NCI-H1048 (cell line): ENCODE measurements around the gene ABCC11.

Source experiments
- DNase-seq: peaks from one replicate; lab custom pipeline; 2025; lab: John Stamatoyannopoulos, UW

ABCC11 gene

GRCh38 chr16:48129926-48130325, 117.4 kb downstream of the ABCC11 start:
- DNase-seq = no peak

DNA sequence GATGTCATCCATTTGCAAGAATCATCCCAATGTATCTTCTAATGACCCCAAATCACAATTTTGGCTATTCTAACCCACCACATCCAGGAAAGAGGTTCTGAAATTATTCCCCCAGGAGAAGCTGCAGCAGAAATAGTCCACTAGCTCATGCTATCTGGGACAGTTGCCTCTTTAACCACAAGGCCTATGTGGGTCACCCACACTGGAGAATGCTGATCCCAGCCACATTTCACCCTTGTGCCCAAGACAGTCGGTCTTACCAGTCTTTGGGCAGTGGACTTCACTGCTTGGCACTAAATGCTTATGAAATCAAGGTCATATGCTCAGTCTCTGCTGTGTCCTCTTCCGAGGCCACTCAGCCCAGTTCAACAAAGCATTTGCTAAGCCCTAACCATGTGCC, 118.6 kb downstream of the ABCC11 start:
- no peak for DNase-seq

DNA sequence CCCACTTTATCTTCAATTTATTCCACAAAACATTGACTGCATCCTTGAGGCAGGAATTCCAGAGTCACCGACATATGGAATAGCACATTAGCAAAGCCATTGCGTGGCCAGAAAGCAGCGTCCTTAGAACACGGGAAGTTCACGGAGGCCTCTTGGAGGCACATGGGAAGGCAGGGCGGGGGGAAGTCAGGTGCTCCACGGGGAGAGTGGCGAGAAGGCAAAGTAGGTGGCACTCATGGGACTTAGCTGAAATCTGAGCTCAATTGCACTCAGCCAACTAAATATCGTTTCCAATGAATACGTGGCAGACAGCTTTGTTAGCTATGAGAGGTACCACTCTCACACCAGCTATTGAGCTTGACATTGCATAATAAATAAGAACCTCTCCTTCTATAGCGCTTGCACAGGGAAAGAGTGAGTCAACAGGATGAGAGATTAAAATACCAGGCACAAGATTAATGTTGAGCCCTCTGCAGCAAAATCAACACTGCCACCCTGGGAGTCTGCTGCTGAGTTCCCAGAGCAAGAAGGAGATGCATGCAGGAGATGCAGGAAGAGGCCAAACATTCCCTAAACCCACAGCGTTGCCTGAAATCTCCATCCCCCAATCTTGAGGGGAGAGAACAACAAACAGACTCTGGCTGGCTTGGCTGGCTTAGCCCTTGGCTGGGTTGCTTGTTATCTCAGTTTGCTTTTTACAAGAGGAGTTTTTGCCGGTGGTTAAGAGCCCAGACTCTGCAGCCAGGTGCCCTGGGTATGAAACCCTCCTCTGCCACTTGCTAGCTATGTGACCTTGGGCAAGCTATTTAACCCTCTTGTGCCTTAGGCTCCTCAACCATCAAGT, 120.3 kb downstream of the ABCC11 start:
- no peak for DNase-seq

DNA sequence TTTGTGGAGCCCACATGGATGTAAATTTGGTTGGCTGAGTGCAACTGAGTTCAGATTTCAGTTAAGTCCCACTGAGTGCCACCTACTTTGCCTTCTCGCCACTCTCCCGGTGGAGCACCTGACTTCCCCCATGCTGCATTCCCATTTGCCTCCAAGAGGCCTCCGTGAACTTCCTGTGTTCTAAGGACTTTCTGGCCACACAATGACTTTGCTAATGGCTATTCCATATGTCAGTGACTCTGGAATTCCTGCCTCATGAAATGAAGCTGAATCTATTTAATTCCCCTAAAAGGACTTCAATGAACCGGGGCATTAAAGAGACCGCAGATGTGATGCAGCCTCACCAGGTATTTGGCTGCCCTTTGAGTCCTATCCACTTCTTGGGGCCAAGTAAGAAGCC, 121.5 kb downstream of the ABCC11 start:
- DNase-seq = no peak

GRCh38 chr16:48124266-48124665, 123.1 kb downstream of the ABCC11 start:
- no peak for DNase-seq

DNA sequence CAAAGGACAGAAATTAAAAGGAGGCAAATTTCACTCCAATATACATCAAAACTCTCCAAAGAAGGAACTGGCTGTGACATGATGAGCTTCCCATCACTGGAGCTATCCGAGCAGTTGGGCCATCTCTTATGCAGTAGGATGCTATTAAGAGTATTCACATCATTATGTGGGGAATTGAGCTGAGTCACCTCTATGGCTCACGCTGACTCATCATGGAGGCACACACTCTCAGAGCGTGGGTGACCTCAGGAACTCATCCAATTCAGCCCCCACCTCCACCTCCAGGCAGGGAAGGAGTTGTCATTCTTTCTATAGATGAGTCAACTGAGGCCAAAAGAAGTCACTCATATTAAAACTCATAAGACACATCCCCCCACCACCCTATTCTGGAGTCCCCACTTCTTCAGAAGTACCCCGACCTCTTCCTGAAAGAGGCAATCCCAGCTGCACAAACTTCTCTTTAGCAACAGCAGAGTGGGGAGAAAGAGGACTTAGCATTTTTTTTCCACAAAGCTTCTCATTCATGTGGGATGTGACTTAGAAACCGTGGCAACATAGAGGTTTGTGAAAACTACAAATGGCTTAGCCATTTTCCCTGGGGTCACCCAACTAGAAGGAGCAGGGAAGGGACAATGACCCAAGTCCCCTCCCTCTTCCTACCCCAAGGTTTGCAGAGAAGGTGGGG, 124.1 kb downstream of the ABCC11 start:
- DNase-seq = no peak

DNA sequence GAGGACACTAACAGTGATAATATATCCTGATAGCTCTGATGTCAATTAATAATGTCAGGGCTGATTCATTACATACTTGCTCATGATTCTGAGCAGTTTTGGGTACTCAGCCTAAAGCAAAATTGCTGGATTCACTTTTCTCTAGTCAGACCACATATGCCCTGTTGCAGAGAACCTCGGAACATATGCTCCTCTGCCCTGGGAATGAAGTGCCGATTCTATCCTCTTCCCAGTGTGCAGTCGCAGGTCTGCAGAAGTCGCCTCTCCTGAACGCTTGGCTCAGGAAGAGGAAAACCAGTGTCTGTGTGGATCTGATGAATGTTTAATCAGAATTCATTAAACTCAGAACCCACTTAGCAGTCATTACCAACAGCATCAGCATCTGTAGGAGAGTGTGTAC, 126.1 kb downstream of the ABCC11 start:
- no peak for DNase-seq

DNA sequence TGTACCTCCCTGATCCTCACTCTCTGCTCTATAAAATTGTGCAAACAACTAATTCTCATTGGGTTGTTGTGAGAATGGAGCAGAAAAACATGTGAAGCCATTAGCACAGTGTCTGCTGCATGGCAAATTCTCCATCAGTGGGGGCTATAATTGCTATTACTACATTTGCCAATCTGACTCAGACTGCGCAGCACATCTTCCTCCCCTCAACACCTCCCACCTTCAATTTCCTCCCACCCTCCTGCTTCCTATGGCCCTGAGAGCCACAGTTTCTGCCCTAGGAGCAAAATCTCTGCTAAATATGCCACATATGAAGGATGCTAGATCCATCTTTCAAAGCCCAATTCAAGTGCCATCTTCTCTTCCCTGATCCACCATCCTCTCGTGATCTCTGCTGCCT, 128.5 kb downstream of the ABCC11 start:
- no peak for DNase-seq

GRCh38 chr16:48117217-48118105, 129.9 kb downstream of the ABCC11 start:
- DNase-seq = no peak
